WTC11 (cell line): ENCODE results near the gene MZF1. TPM values are rescaled to one million over a fixed set of nuclear protein-coding genes. Genes with fewer than 3 reads are reported as not detected.

Source experiments
- ATAC-seq: fragments of 200-7000 bp; cut with Tn5 transposase; 2 replicates; pipeline ENCODE4 v1.10.0; 2021; ENCODE audit warnings: mild to moderate bottlenecking, moderate library complexity
- CTCF ChIA-PET: fragments of 300-600 bp; sonication (Branson Sonifier 250); formaldehyde crosslinking; loops from one replicate; lab custom pipeline; 2021; ENCODE audit warnings: antibody characterized with exemption; lab: Charles Lee
- POLR2A ChIA-PET: fragments of 350-600 bp; sonication (Branson Sonifier 250); formaldehyde crosslinking; loops from one replicate; lab custom pipeline; 2021; ENCODE audit warnings: antibody characterized with exemption; lab: Charles Lee
- DNase-seq: peaks from one replicate; pipeline ENCODE4 v3.0.0; 2021; ENCODE audit warnings: low spot score
- H3K27ac Mint-ChIP-seq: 2 replicates; pipeline ENCODE4 v1.8.0; 2021; ENCODE audit warnings: mixed read lengths
- H3K27me3 Mint-ChIP-seq: 2 replicates; pipeline ENCODE4 v1.8.0; 2021; ENCODE audit warnings: low read depth, mild to moderate bottlenecking, moderate library complexity, mixed read lengths
- H3K36me3 Mint-ChIP-seq: 2 replicates; pipeline ENCODE4 v1.8.0; 2021; ENCODE audit warnings: mixed read lengths
- H3K4me1 Mint-ChIP-seq: 2 replicates; pipeline ENCODE4 v1.8.0; 2022; ENCODE audit warnings: mixed read lengths
- H3K4me3 Mint-ChIP-seq: 2 replicates; pipeline ENCODE4 v1.8.0; 2021; ENCODE audit warnings: mild to moderate bottlenecking, moderate library complexity, mixed read lengths
- H3K9me3 Mint-ChIP-seq: 2 replicates; pipeline ENCODE4 v1.8.0; 2021; ENCODE audit warnings: mixed read lengths
- E2F4 ChIP-seq: sonication (generic); formaldehyde crosslinking; IDR thresholded peaks from 2 replicates; pipeline ENCODE4 v1.8.1; 2022; ENCODE audit warnings: low read depth, mild to moderate bottlenecking, moderate library complexity, missing genetic modification reagents, borderline replicate concordance
- ETV6 ChIP-seq: sonication (generic); formaldehyde crosslinking; IDR thresholded peaks from 2 replicates; pipeline ENCODE4 v1.8.1; 2022; ENCODE audit warnings: mild to moderate bottlenecking, missing genetic modification reagents
- FOXJ3 ChIP-seq: sonication (generic); formaldehyde crosslinking; IDR thresholded peaks from 2 replicates; pipeline ENCODE4 v1.9.0; 2021; ENCODE audit warnings: missing genetic modification reagents, mild to moderate bottlenecking, borderline replicate concordance
- FOXP1 ChIP-seq: sonication (generic); formaldehyde crosslinking; IDR thresholded peaks from 2 replicates; pipeline ENCODE4 v1.8.0; 2022; ENCODE audit warnings: missing genetic modification reagents, mild to moderate bottlenecking, moderate library complexity, borderline replicate concordance
- FOXP4 ChIP-seq: sonication (generic); formaldehyde crosslinking; IDR thresholded peaks from 2 replicates; pipeline ENCODE4 v1.8.0; 2022; ENCODE audit warnings: mild to moderate bottlenecking, missing genetic modification reagents
- GTF2I ChIP-seq: fragments of 250-450 bp; sonication (Bioruptor Pico); conservative IDR thresholded peaks from 2 replicates; pipeline ENCODE4 v1.4.0; 2021; ENCODE audit warnings: mild to moderate bottlenecking
- MAX ChIP-seq: sonication (generic); formaldehyde crosslinking; IDR thresholded peaks from 2 replicates; pipeline ENCODE4 v1.8.0; 2022; ENCODE audit warnings: mild to moderate bottlenecking, missing genetic modification reagents
- MLX ChIP-seq: sonication (generic); formaldehyde crosslinking; IDR thresholded peaks from 2 replicates; pipeline ENCODE4 v1.8.1; 2023; ENCODE audit warnings: mild to moderate bottlenecking, missing genetic modification reagents, moderate library complexity
- NFYB ChIP-seq: sonication (generic); formaldehyde crosslinking; conservative IDR thresholded peaks from 2 replicates; pipeline ENCODE4 v1.8.0; 2022; ENCODE audit warnings: low read depth, missing genetic modification reagents
- NR2C2 ChIP-seq: sonication (generic); formaldehyde crosslinking; IDR thresholded peaks from 2 replicates; pipeline ENCODE4 v1.8.0; 2022; ENCODE audit warnings: mild to moderate bottlenecking, missing genetic modification reagents
- NR3C1 ChIP-seq: sonication (generic); formaldehyde crosslinking; conservative IDR thresholded peaks from 2 replicates; pipeline ENCODE4 v1.8.1; 2023; ENCODE audit warnings: low read depth, mild to moderate bottlenecking, missing genetic modification reagents
- OVOL2 ChIP-seq: fragments of 250-450 bp; sonication (Bioruptor Pico); IDR thresholded peaks from 2 replicates; pipeline ENCODE4 v1.9.0; 2021; ENCODE audit warnings: mild to moderate bottlenecking, borderline replicate concordance
- RORB ChIP-seq: fragments of 250-450 bp; sonication (Bioruptor Pico); IDR thresholded peaks from 2 replicates; pipeline ENCODE4 v1.9.0; 2021; ENCODE audit warnings: mild to moderate bottlenecking
- SMAD3 ChIP-seq: sonication (generic); formaldehyde crosslinking; IDR thresholded peaks from 2 replicates; pipeline ENCODE4 v1.8.0; 2022; ENCODE audit warnings: missing genetic modification reagents, mild to moderate bottlenecking, borderline replicate concordance
- SMAD4 ChIP-seq: sonication (generic); formaldehyde crosslinking; IDR thresholded peaks from 2 replicates; pipeline ENCODE4 v1.8.0; 2022; ENCODE audit warnings: mild to moderate bottlenecking, missing genetic modification reagents
- SOX15 ChIP-seq: fragments of 250-450 bp; sonication (Bioruptor Pico); IDR thresholded peaks from 2 replicates; pipeline ENCODE4 v1.9.0; 2021; ENCODE audit warnings: mild to moderate bottlenecking
- SP1 ChIP-seq: sonication (generic); formaldehyde crosslinking; conservative IDR thresholded peaks from 2 replicates; pipeline ENCODE4 v1.8.1; 2022; ENCODE audit warnings: missing genetic modification reagents
- TCF7 ChIP-seq: sonication (generic); formaldehyde crosslinking; IDR thresholded peaks from 2 replicates; pipeline ENCODE4 v1.8.0; 2022; ENCODE audit warnings: mild to moderate bottlenecking, low read depth, missing genetic modification reagents, moderate library complexity
- TEAD4 ChIP-seq: sonication (generic); formaldehyde crosslinking; IDR thresholded peaks from 2 replicates; pipeline ENCODE4 v1.8.0; 2022; ENCODE audit warnings: mild to moderate bottlenecking, missing genetic modification reagents
- USF1 ChIP-seq: sonication (generic); formaldehyde crosslinking; IDR thresholded peaks from 2 replicates; pipeline ENCODE4 v1.8.0; 2022; ENCODE audit warnings: mild to moderate bottlenecking, missing genetic modification reagents
- ZBTB21 ChIP-seq: sonication (generic); formaldehyde crosslinking; IDR thresholded peaks from 2 replicates; pipeline ENCODE4 v1.8.1; 2023; ENCODE audit warnings: mild to moderate bottlenecking, missing genetic modification reagents, borderline replicate concordance
- ZMAT4 ChIP-seq: fragments of 250-450 bp; sonication (Bioruptor Pico); IDR thresholded peaks from 2 replicates; pipeline ENCODE4 v1.9.0; 2021; ENCODE audit warnings: mild to moderate bottlenecking
- ZNF232 ChIP-seq: sonication (generic); formaldehyde crosslinking; IDR thresholded peaks from 2 replicates; pipeline ENCODE4 v1.8.0; 2022; ENCODE audit warnings: mild to moderate bottlenecking, missing genetic modification reagents
- ZNF532 ChIP-seq: fragments of 250-450 bp; sonication (Bioruptor Pico); IDR thresholded peaks from 2 replicates; pipeline ENCODE4 v1.9.0; 2021; ENCODE audit warnings: mild to moderate bottlenecking, borderline replicate concordance
- ZSCAN18 ChIP-seq: fragments of 250-450 bp; sonication (Bioruptor Pico); IDR thresholded peaks from 2 replicates; pipeline ENCODE4 v2.1.2; 2022; ENCODE audit warnings: mild to moderate bottlenecking, moderate library complexity
- total RNA-seq: library from RNA; stranded (reverse); gene quantifications from 3 replicates; pipeline ENCODE4 v1.2.3, GENCODE V29; 2021

Gene MZF1
- total RNA-seq, 1 experiment from 2014 or later: 22.2 TPM

- Mint-ChIP-seq H3K4me1 (peaks cover 17% of the 10 kb centered on the region), H3K27ac (peak overlapping the region; percentile 93)
- TF ChIP-seq TEAD4 (CRISPR knock-in tag): no peak
- no peak for TF ChIP-seq ZSCAN18 (CRISPR knock-in tag)
- no peak for TF ChIP-seq SMAD4 (CRISPR knock-in tag)
- TF ChIP-seq FOXJ3: no peak
- TF ChIP-seq GTF2I: no peak
- TF ChIP-seq ETV6 (CRISPR knock-in tag): no peak
- no peak for TF ChIP-seq SMAD3 (CRISPR knock-in tag)
- TF ChIP-seq OVOL2: no peak
- peak; percentile 74 for TF ChIP-seq NFYB
- no peak for TF ChIP-seq SOX15 (CRISPR knock-in tag)
- peak; percentile 89 for TF ChIP-seq SP1
- no peak for TF ChIP-seq RORB (CRISPR knock-in tag)
- no peak for TF ChIP-seq ZNF532
- no peak for TF ChIP-seq FOXP4 (CRISPR knock-in tag)
- TF ChIP-seq TCF7 (CRISPR knock-in tag): no peak
- TF ChIP-seq NR3C1 (CRISPR knock-in tag): no peak
- no peak; the same call in 1 of the 2 replicates for TF ChIP-seq MAX (CRISPR knock-in tag)
- TF ChIP-seq ZBTB21 (CRISPR knock-in tag): no peak
- TF ChIP-seq E2F4: no peak
- TF ChIP-seq MLX: no peak
- 0 out of 2 replicates have a peak, but pooled peaks have one; percentile 38 for TF ChIP-seq ZNF232 (CRISPR knock-in tag)
- no peak for TF ChIP-seq ZMAT4 (CRISPR knock-in tag)
- no peak for TF ChIP-seq FOXP1 (CRISPR knock-in tag)
- TF ChIP-seq NR2C2: no peak
- TF ChIP-seq USF1 (CRISPR knock-in tag): no peak
These were observed 2.3 kb upstream of the MZF1 start for GRCh38 chr19:58575183-58576041.

More at GRCh38 chr19:58575183-58576041, 2.3 kb upstream of the MZF1 start:
- DNase-seq (peak; percentile 92), ATAC-seq (peak; percentile 60)
- H3K9me3 Mint-ChIP-seq: no peaks in the 10 kb centered on the region
- ChIA-PET CTCF (interaction anchor here (0.5 to 2.0 kb wide), 9 partner anchors 10 to 231 kb away, joined by 3 to 26 read pairs (median 3); partner anchors contain the start of genes TRIM28 and ZBTB45), POLR2A (interaction anchor here (0.6 to 1.8 kb wide), 5 partner anchors 13 to 189 kb away, joined by 3 to 8 read pairs (median 6); partner anchors contain the start of genes CHMP2A, UBE2M and ZBTB45)
- H3K36me3 Mint-ChIP-seq: peaks cover 7% of the 10 kb centered on the region; the same call in 1 of the 2 replicates
- peak overlapping the region; percentile 99 for H3K4me3 Mint-ChIP-seq
- H3K27me3 Mint-ChIP-seq: no peaks in the 10 kb centered on the region
